HG03575 (cell line): ENCODE data around the gene ITGB4.

Experiments used
- ATAC-seq: cut with Tn5 transposase; IDR thresholded peaks from one replicate; pipeline ENCODE4 v1.9.1; 2021; ENCODE audit not compliant: unreplicated experiment, insufficient number of reproducible peaks, low FRiP score; ENCODE audit errors: extremely low read depth

The ITGB4 gene

DNA sequence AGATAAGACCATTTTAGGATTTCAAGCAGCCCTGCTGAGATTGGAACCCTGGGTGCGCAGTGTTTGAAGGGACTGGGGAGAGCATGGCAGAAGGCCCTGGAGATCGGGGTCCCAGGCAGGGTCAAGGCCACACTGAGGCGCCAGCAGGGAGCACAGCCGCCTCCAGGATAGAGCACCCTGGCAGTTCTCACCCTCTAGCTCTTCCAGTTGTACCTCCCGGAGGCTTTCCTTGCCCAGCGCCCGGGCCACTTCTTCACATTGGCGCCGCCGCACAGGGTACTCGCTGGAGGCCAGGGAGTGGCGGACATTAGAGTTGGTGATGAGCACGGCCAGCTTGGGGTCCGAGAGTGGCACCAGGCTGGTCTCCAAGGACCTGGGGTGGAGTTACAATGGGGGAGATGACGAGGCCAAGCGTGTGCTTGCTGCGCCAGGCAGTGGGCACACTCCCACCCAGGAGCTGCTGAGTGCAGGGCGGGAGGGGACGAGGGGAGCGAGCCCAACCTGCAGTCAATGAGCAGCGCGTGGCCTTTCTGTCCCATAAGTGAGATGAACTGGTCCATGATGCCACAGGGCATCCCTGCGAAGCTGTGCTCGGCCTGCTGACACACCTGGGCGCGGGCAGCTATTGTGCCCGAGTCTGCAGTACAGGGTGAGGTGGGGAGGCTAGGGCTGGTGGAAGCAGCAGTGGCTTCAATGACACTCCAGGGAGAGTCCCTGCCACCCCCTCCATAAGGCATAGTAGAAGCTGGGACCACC lies 41.4 kb downstream of the ITGB4 start:
- ATAC-seq = no peak

DNA sequence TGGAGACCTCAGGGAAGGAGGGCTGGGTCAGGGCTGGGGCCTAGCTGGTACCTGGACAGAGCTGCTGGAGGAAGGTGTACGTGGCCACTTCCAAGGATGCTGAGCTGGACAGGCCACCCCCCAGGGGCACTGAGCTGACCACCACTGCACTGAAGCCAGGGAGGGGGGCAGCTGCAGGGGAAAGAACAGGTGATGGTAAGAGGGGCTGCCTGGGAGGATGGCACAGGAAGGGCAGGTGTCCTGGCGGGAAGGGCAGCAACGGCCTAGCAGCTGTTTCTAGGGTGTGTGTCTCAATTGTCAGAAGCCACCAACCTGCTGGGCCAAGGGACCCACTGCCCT lies 42.0 kb downstream of the ITGB4 start:
- ATAC-seq = no peak

DNA sequence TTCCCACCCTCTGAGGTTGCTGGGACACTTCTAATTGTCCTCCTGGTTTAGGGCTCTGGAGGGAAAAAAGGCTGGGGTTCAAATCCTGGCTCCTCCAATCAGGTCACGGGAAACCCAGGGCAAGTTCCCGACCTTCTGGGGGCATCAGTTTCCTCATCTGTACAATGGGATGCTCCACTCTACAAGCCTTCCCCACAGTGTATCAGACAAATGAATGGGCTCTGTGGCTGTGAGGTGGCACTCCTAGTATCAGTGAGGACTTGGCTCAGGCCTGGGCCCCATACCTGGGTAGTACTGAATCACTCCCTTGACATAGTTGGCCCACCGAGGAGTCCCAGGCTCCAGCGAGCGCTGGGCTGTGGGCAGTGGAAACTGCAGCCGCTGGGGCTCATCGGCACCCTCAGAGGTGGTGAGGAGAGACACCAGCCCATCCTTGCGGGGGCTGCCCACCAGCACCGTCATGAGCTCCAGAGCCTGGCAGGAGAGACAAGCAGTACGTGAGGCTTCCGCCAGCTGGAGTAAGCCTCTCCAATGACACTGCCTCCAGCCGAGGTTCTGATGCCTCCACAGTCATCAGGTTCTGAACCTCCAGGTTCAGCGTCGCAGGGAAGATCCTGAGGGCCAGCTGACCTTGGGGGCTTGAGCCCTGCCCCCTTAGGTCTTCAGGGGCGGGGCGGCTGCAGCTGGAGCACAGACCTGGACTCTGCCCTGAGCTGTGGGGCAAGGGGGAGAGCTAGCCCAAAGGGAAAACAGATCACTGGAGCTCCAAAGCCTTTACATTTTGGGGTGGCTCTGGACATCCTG lies 42.6 kb downstream of the ITGB4 start:
- no peak for ATAC-seq

DNA sequence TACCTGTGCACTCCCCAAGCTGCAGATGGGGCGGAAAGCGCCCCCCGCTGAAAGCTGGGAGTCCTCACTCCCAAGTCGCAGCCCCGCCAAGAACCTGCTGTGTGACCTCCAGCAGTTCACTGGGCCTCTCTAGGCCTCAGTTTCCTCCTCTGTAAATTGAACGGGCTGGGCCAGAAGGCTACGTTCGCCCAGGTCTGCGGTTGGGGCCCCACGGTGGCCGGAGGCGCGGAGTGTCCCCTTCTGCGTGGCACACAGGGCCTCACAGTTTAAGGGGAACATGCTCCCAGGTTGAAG lies 43.1 kb downstream of the ITGB4 start:
- ATAC-seq = no peak

DNA sequence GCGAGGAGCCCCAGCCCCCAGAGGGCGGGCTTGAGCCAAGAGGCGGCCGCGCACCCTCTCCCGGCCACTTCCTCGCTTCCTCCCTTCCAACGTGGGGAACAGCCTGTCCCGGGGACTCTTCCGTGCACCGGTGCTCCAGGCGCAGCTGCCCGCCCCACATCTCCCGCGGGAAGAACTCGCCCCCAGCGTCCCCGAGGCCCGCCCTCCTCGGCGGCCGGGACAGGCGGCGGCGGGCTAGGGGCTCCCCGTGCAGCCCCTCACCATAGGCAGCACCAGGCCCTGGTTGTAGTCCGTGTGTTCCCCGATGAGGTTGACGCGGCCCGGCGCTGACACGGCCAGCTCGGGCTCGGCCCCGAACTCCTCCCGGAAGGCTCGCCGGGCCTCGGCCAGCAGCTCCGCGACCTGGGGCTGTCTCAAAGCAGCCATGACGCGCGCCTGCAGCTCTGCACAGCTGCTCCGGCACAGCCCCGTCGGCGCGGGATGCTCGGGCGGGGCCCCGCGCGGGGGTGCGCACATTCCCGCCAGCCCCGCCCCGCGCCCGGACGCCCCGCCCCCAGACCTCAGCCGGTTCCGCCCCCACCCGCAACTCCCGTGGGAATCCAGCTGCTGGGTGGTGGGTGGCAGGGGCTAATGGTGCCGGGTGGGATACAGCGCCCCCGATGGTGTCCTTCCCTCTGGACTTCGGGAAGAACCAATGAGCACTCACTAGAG lies 43.6 kb downstream of the ITGB4 start, which contains the start of gene GALK1:
Gene GALK1, minus strand, starts transcription at position 482 of the 711 bp plus-strand sequence. Its CDS starts 56 bp downstream, at position 426.
- no peak for ATAC-seq

DNA sequence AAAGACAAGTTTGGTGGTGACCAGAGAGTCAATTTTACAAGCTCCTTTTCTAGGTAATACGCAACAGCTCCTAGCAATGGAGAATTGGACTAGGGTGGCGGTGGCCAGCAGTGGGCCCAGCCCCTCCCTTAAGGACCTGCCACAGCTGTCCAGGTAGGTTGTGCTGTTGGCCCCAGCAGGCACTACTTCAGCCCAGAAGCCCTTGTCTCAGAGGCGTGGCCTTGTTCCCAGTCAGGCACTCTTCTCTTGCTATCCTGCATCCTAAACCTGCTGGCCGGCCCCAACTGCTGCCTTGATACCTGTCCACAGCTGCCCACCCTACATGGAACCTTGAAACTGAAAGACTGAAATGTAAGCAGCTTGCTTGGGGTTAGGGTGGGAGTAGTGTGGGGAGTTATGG lies 44.7 kb downstream of the ITGB4 start:
- no peak for ATAC-seq

DNA sequence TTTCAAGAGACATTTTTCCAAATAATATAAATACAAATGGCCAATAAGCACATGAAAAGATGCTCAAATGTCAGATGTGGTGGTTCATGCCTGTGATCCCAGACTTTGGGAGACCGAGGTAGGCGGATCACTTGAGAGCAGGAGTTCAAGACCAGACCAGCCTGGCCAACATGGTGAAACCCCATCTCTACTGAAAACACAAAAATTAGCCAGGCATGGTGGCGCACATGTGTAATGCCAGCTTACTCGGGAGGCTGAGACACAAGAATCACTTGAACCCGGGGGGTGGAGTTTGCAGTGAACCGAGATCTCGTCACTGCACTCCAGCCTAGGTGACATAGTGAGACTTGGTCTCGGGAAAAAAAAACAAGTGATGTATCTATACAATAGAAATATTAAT lies 46.6 kb downstream of the ITGB4 start:
- ATAC-seq = no peak

DNA sequence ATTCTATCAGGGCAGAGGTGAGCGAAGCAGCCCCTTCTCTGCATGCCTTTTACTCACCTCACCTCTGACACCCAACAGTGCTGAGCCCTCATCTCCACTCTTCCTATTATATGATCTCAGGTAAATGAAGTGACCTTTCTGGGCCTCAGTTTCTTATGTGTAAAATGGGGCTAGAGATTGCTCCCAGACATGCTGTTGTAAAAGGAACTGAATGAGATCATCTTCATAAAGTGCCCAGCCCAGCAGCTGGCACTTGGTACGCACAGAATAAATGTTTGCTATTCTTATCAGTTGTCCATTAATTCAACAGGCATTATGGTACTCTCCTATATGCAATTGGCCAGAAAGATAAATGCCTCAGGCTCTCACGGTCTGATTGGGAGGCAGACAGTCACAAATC lies 48.3 kb downstream of the ITGB4 start:
- no peak for ATAC-seq

DNA sequence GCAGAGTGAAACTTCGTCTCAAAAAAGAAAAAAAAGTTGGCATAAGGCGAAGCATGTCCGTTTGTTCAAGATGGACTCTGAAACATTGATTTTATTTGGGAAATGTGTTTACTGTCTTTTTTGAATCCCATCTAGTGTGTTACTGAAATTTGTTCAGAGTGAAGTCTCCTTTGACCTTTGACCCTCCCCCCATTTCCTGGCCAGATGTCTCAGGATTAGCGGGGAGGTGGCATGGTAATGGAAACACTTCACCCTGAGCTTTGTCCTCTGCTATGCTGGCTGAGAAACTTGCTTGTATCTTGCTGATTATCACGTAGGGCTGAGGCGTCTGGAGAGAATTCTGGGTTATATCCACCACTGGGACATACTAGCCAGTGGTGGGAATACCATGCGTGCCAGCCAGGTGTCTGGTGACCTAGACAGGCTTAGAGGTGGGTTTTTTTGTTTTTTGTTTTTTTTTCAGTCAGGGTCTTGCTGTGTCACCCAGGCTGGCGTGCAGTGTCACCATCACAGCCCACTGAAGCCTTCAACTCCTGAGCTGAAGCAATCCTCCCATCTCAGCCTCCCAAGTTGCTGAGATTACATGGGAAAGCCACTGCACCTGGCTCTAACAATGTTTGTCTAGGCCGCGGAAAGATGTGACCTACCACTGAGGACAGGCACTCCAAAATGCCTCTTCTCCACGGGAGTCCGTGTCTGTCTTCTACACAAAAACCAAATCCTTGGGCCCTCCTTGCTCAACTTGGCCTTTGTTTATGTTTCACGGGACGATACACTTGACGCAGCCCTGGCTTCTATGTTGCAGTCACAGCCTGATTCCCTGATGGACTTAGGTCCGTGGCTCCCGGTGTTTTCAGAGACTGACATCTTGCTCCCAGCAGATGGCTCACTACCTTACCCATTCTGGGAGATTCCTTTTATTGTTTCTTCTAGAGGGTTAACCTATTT lies 50.3 kb downstream of the ITGB4 start:
- ATAC-seq = no peak

DNA sequence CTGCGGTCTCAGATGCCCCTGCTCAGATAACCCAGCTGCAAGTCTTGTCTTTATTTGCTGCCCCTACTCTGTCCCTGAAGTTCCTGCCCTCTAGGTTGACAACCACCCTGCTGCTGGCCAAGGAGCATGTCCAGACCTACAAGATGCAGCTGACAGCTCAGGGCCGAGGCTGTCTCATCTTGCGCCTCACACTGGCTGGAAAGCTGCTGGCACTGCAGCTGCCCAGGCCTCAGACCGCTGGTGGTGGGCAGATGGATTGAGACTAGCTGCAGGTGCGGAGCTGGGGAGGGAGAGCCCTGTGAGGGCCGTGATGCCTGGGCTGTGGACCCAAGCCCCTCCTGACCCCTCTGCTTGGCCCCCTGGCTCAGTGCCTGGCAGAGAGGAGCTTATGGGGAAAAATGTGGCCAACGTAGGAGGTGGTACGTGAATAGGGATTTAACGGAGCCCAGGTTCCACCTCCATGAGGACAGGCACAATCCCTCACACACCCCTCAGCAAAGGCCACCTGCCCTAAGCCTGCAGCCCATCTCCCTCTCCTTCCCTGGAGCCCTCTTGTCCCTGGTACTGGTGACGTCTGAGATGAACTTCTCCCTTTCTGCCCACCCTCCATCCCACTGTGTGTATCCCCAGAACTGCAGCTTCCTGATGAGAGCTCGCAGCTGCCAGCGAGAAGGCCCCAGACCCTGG lies 52.0 kb downstream of the ITGB4 start:
- no peak for ATAC-seq

DNA sequence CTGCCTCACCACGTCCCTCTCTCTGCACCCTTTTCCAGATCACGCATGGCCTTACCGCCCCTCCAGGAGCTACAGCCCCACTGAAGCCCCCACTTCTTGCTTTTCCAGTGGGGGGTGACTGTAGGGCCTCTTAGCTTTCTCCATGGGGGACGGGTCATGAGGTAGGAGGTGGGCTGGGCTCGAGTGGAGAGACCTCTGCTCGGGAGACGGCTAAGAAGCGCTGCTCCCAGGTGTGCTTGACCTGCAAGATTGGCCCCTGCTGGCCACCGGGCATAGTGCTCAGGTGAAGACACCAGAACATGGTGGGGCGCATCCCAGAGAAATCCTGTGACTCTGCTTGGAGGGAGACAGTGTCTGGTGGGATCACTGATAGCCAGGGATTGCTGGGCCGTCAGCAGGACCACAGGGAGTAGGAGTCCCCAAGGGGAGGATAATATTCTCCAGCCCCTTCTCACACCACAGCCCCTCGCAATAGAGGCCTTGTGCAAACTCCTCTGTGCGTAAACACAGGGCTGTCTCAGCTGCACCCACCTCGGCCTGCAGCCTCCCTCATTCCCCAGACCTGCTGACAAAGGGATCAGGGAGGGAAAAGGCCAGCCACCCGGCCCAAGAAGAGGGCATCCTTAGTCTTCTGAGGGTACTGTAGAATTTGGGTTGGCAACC lies 52.7 kb downstream of the ITGB4 start:
- ATAC-seq = no peak

DNA sequence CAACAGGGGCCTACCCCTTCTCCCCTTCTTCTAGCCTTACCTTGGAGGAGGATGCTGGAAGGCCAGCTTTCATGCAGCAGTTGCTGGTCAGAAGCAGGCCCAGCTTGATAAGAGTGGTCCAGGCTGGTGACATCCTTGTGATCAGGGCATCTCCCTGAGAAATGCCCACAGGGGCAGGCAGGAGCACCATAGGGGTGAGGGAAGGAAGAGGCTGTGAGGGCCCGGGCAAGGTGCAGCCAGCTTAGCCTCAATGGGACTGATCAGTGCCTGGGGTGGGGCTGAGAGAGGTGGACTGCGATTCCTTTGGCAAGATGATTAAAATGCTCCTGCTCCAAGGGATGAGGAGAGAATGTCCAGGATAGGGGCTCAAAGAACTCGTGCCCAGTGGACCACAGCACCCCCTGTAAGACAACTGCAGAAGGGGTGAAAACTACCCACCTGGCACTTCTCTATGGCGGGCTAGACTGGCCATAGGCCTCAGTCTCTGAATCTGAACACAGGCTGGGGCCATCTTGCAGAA lies 53.3 kb downstream of the ITGB4 start:
- ATAC-seq = no peak

DNA sequence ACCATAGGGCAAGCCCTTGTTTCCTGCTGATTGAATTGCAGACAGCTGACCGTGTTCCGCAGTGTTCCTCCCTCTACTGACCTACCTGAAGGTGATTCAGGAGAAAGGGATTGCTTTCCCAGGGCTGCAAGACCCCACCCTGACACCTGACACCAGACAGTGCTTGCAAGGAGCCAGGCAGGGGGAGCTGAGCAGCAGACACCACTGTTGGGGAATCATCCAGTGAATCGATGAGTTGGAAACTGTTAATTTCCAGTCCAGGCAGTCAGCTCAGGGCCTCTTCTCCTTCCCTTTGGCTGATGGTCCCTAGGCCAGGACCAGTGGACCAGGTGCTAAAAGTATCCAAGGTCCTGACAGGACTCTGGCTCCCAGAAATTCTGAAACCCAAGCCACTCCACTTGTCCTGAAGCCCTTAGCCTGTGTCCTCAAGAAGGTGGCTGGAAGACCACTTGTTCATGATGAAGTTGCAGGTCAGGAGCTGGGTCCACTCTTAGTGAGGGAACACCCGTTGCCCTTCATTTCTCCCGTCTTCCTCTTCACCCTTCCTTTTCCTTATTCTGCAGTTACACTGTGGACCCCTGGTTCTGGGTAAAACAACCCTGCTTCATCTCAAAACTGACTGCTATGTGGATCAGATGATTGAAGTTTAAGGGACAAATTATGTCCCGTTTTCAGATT lies 53.9 kb downstream of the ITGB4 start:
- no peak for ATAC-seq

DNA sequence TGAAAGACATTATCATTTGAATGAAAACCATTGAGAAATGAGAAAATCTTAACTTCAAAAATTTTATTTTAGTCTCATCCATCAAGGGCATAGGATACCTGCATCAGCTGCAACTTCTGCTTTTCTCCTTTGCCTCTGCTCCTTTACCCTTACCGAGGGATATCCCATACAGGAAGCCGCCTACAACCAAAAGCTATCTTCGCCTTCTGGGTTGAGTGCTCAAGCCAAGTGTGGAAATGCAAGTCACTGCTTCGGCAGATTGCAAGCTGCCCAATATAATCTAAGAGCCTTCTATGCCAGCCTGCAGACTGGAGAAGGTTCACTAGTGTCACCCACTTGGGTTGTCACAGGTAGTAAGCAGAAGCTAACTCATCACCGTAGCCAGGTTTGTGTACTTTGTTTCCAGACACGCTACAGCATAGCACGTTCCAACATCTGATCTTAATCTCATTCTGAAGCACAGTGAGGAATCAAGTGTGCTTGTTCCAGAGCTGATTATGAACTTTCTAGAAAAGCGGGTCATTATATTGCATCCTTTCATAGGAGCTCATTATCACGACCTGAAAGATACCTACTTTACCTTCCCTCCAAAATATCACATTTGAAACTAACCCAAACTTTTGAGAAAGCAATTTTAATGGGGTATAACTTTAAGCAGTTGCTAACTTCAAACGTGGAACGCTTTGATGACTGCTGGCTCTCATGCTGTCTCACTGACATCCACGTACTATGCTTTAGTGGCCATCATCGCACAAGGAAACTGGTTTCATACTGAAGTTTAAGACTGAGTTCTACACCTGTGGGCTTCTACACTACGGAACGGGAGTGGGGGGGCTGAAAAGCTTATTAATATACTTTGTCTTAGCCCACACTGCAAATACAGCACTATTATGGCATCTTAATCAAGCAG lies 55.4 kb downstream of the ITGB4 start:
- no peak for ATAC-seq

DNA sequence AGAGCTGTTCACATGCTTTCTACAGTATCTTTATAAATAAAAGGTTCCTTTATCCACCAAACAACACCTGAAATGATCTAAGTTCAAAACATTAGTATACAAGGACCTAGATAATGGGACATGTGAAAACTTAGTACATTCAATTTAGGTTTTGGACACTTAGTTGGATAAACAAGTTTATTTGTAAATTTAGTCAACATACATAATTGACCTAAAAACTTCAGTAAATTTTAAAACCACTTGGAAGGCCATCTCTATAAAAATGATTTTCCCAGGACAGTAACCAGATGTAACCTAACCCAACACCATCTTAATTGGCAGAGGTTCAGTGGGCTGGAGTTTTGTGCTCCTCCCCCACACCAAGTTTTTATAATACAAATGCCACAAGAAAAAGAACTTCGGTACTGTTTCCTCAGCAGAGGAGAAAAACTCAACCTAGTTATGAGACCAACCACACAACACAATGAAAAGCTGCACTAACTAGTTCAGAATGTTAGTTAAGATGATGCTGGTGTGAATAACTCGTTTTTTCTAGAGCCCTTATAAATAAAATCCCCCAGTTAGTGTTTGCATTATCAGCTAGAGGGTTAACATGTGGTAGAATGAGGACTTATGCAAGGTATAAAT lies 56.1 kb downstream of the ITGB4 start:
- no peak for ATAC-seq
